ENCODE data around the gene SIX5. TPM values are rescaled to one million over a fixed set of nuclear protein-coding genes. Genes with fewer than 3 reads are reported as not detected.

Gene SIX5
- polyA plus RNA-seq (2011; rRNA removed) (8.9 and 10.0 TPM in 2 replicates), polyA plus RNA-seq (2017; fragmentation: RNase III; extraction: RNeasy Plus Mini Kit Qiagen cat#74134 plus additional on column Dnase treatment) (19.6 to 24.7 TPM (median 24.7 TPM) in 3 replicates), polyA minus RNA-seq (2011; rRNA and poly(A)+ RNA removed) (7.9 and 11.3 TPM in 2 replicates)
- 19.5 and 28.5 TPM in 2 replicates for polyA plus RNA-seq (2012; cell fraction: cytosol; rRNA removed)
- 52.4 and 77.1 TPM in 2 replicates for polyA plus RNA-seq (2012; cell fraction: nucleus; rRNA removed)

- CTCF ChIA-PET, result interaction anchor here (0.6 to 74.3 kb wide), 29 partner anchors 13 to 1117 kb away, joined by 3 to 2204 read pairs (median 7); partner anchors contain the start of genes DMPK, DMWD, FBXO46 and FOXA3
- ATAC-seq (peak; percentile 46 to 79), FAIRE-seq (peak; percentile 86), DNase-seq (ENCODE audit: low read depth in 1 of 2, low spot score in 1 of 2) (peak; percentile 98 to 100)
- H3K9me3 ChIP-seq, result no peaks in the 10 kb centered on the region
- peak within 1 kb of the TSS; percentile 93 to 99 for H3K27ac ChIP-seq
- 2% methylated on average over 43 of the region's 70 CpGs for WGBS (ENCODE audit: missing lambda C conversion rate)
- H3K4me3 ChIP-seq, result peak within 1 kb of the TSS; percentile 78
- H3K4me2 ChIP-seq, result peak within 1 kb of the TSS; percentile 86
- POLR2A ChIA-PET, result interaction anchor here (0.5 to 4.5 kb wide), 29 partner anchors 8 to 663 kb away, joined by 3 to 68 read pairs (median 5); partner anchors contain the start of genes DMPK, DMWD, FBXO46 and OPA3
- H3K4me1 ChIP-seq, result peaks cover 18% of the 10 kb centered on the region
- 0 out of 2 replicates have a peak, but pooled peaks have one; percentile 66 for TF ChIP-seq FOSB (CRISPR knock-in tag; IDR thresholded peaks at IDR 0.05)
- no peak for TF ChIP-seq ATOH8 (CRISPR knock-in tag; IDR thresholded peaks at IDR 0.05; ENCODE audit: low read depth)
- TF ChIP-seq PBX3 (IDR thresholded peaks at IDR 0.05), result peak; percentile 99
- no peak for TF ChIP-seq BHLHE40 (IDR thresholded peaks at IDR 0.05; ENCODE audit: low read depth, low read length)
- TF ChIP-seq MAX (IDR thresholded peaks at IDR 0.05), result peak; percentile 93
- TF ChIP-seq EP300 (IDR thresholded peaks at IDR 0.05), result peak in 1 of 2 experiments; percentile 41; a peak in 1 of 5 replicates
- TF ChIP-seq RCOR1 (IDR thresholded peaks at IDR 0.05; ENCODE audit: low read depth, low read length), result no peak
- TF ChIP-seq CBX8 (IDR thresholded peaks at IDR 0.05), result no peak
- no peak for TF ChIP-seq ZFP36 (IDR thresholded peaks at IDR 0.05; ENCODE audit: borderline replicate concordance, partially characterized antibody)
- no peak for TF ChIP-seq HES2 (IDR thresholded peaks at IDR 0.05)
- no peak for TF ChIP-seq ZNF302 (CRISPR knock-in tag; IDR thresholded peaks at IDR 0.05)
- TF ChIP-seq JUNB (IDR thresholded peaks at IDR 0.05), result no peak
- TF ChIP-seq USF2 (IDR thresholded peaks at IDR 0.05), result 0 out of 2 replicates have a peak, but pooled peaks have one; percentile 26
- no peak for TF ChIP-seq ESRRA (IDR thresholded peaks at IDR 0.05; ENCODE audit: borderline replicate concordance, low read length)
- 0 out of 2 replicates have a peak, but pooled peaks have one; percentile 47 for TF ChIP-seq HOXB5 (CRISPR knock-in tag; IDR thresholded peaks at IDR 0.05)
- TF ChIP-seq BCL3 (IDR thresholded peaks at IDR 0.05), result peak; percentile 86; the same call in 2 of the 3 replicates
- no peak for TF ChIP-seq NFE2L2 (conservative IDR thresholded peaks at IDR 0.05; ENCODE audit: low read length)
- TF ChIP-seq SREBF2 (IDR thresholded peaks at IDR 0.05), result no peak
- TF ChIP-seq TFCP2L1 (CRISPR knock-in tag; IDR thresholded peaks at IDR 0.05), result no peak; the same call in 1 of the 2 replicates
- no peak for TF ChIP-seq ZC3H11A (IDR thresholded peaks at IDR 0.05)
- no peak for TF ChIP-seq FOSL2 (IDR thresholded peaks at IDR 0.05)
- 0 out of 2 replicates have a peak, but pooled peaks have one; percentile 16 for TF ChIP-seq FOSL2 (CRISPR knock-in tag; IDR thresholded peaks at IDR 0.05)
- TF ChIP-seq HOXB13 (CRISPR knock-in tag; IDR thresholded peaks at IDR 0.05; ENCODE audit: low read depth), result no peak
- TF ChIP-seq HDAC2 (IDR thresholded peaks at IDR 0.05), result no peak
- TF ChIP-seq EHF (CRISPR knock-in tag; IDR thresholded peaks at IDR 0.05), result peak; percentile 28; the same call in 1 of the 2 replicates
- TF ChIP-seq CBX2 (IDR thresholded peaks at IDR 0.05; ENCODE audit: borderline replicate concordance, low read depth), result no peak
- TF ChIP-seq POLR2AphosphoS2 (conservative IDR thresholded peaks at IDR 0.05; ENCODE audit: low read length), result no peak; the same call in 1 of the 2 replicates
- no peak; the same call in 1 of the 2 replicates for TF ChIP-seq RNF2 (IDR thresholded peaks at IDR 0.05; ENCODE audit: borderline replicate concordance, low read depth)
- TF ChIP-seq CEBPB (IDR thresholded peaks at IDR 0.05), result 0 out of 4 replicates have a peak, but pooled peaks of 1 of the 2 experiments have one; percentile 28
- no peak for TF ChIP-seq EHMT2 (IDR thresholded peaks at IDR 0.05; ENCODE audit: low read depth)
- 0 out of 2 replicates have a peak, but pooled peaks have one; percentile 40 for TF ChIP-seq FOXS1 (CRISPR knock-in tag; IDR thresholded peaks at IDR 0.05)
Observed at GRCh38 chr19:45768984-45769782, at the start of gene SIX5. SIX5 (minus strand) TSS chr19:45769252; CDS start chr19:45768844, 408 bp downstream.

Measured in A549 (cell line).